NCI-H2081 (cell line): ENCODE measurements around the gene ABR.
"Not testable (repeated sequence)": the region's sequence is repeated elsewhere in the genome, so short reads cannot be mapped to it uniquely, and the experiment has no call there.

Experiments
- DNase-seq, 2 experiments: peaks; one replicate each; lab custom pipeline; 2025; lab: John Stamatoyannopoulos, UW

The ABR gene

GRCh38 chr17:1047879-1048470, 131.8 kb downstream of the ABR start:
- no peak for DNase-seq

DNA sequence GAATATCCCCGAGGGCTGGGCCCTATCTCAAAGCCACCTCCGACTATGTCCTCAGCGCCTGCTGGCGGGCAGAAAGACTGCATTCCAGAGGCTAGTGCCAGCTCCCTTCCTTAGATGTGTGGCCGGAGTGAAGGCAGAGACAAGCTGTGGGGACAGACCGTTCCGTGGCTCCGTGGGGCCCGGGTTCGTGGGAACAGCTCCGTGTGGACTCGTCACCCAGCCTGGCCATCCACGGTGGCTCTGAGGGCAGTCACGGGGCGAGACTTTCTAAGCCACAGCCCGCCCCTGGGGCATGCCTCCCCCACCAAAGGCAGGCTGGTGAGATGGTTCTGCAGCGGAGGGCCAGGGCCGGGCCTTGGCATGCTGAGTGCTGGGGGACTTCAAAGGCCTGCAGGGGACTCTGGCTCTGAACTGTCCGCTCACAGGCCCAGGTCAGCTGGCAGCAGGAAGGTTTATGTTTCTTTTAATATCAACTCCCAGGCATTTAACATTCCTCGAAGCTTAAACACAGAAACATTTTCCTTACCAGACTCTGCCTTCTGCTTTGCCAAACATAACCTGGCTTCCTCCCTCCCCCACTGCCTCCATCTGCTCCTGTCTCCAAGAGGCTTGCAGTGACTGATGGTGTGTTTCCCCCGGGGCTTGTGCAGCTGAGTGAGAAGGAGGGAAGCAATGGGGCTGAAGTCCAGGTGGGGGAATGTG, 132.5 kb downstream of the ABR start:
- DNase-seq, result no peak

DNA sequence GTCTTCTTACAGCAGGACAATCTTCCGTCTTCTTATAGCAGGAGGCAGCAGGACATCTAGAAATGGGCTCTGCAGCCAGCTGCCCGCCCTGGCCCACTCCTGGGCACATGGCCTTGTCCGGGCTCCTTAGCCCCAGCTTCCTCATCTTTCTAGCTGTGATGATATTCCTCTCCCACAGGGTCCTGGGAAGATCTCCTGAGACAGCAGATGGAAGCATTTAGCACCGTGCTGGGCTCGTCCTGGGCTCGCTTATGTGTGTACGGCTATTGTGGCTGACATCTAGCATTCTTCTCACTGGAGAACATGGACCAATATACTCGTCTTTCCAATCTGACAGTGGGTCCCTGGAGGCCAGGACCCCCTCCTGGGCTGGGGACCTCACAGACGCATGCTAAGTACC, 134.3 kb downstream of the ABR start:
- no peak for DNase-seq

GRCh38 chr17:1044387-1045009, 135.3 kb downstream of the ABR start:
- not testable (repeated sequence) for DNase-seq

GRCh38 chr17:1043601-1044251, 136.1 kb downstream of the ABR start:
- DNase-seq, result no peak

DNA sequence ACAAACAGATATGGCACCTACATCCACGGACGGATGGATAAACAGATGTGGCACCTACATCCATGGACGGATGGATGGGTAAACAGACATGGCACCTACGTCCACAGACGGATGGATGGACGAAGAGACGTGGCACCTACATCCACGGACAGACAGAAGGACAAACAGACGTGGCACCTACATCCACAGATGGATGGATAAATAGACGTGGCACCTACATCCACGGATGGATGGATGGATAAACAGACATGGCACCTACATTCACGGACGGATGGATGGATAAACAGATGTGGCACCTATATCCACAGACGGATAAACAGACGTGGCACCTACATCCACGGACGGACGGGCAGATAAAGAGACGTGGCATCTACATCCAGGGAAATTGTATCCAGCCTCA, 137.3 kb downstream of the ABR start:
- DNase-seq, result no peak

GRCh38 chr17:1041746-1042145, 138.0 kb downstream of the ABR start:
- DNase-seq, result no peak

DNA sequence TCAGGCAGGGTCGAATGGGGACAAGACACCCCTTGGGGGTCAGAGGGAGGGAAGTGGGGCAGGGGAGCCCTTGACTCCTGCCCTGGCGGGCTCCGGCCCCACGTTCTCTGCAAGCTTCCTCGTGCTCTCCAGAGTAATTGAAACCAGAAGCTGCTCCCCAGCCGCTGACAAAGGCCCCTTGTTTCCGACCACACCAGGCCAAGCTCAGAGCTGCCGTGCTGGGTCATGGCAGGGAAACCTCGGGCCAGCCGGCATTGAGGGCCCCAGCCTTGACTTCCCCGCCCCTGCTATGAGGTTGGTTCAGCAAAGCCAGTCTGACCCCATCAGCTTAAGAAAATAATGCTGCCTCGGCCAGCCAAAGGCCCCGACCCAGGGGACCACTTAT, 139.6 kb downstream of the ABR start:
- no peak for DNase-seq

DNA sequence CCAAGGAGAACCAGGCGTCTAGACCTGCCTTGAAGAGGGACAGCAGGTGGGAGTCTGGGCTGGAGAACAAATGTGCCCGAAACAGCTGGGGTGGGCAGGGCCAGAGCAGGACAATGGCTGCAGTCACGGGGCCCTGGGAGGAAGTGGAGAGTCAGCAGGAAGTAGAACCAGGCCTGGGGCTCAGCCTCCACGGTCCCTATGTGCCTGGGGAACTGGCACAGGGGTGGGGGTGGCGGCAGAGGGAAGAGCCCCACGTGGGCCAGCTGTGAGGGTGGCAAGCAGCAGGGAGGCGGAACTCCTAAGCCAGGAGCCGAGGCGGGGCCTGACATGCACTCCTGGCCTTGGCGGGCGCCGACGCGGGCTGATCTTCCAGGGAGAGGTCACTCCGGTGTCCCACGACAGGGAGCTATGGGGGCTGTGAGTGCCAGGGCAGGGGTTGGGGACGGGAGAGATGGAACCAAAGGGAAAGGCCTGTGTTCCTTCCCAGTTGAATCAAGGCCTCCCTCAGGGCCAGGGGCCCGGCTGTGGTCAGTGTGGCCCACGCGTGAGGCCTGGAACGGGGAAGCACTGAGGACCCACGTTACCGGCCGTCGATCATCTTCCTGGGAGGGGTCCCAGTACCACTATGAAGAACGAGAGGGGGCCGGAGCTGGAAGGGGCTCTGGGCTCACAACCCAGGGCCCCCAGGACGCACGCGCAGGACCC, 140.1 kb downstream of the ABR start:
- DNase-seq, result no peak

- DNase-seq, result no peak
Measured at GRCh38 chr17:1039123-1039507, 140.7 kb downstream of the ABR start.

DNA sequence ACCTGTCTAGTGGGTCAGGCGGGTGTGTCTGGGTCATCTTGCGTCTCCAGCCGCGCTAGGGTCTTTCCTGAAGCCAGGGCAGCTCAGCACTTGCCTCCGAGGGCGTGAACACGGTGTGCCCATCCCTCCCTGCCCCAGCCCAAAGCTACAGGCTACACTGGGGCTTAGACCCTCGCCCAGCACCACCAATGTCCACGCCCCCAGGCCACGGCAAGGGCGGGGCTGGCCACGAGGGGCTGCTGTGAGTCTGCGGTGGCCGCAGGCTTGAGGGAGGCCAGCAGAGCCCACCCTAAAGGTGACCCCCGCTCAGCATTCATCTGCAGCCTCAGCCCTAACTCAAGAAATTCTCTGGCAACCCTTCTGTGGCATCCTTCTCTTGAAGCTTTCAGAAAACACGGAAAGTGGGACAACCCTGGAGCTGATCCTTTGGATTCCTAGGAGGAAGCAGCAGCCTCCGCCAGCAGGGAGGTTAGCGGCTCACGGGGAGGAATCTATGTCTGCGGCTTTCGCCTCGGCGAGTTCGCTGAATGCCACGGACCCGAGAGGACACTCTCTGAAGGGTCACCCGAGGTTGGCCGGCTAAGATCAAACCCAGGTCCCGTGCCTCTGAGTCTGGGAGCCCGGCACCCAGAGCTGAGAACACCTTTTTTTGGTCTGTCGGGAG, 141.2 kb downstream of the ABR start:
- DNase-seq, result no peak

DNA sequence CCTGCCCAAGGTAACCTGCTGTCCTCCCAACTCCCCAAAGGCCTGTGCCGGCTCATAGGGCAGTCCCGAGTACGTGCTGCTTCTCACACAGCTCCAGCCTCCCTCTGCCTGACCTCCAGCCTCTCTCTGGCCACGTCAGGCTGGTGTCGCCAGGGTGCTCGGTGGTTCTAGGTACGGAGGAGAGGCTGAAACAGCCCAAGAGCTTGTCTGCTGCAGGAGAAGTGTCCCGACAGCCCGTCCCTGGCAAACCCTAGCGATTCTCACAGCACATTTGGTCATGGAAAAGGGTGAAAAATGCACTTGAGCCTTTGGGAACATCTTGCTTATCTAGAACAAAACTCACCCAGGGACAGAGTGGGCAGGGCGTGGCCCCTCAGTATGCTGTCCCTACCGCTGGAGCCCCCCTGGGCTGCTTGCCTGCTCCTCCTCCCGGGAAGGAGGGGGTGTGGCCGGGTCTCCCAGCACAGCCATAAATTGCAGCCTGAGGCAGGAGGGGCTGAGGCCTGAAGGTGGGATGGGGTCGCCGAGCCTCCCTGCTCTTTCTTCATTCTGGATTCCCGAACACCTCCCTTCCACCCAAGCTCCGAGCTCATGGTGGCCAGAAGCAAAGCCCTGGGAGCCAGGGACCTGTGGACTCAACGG, 142.4 kb downstream of the ABR start:
- DNase-seq, result no peak

GRCh38 chr17:1036845-1037237, 142.9 kb downstream of the ABR start:
- no peak for DNase-seq

DNA sequence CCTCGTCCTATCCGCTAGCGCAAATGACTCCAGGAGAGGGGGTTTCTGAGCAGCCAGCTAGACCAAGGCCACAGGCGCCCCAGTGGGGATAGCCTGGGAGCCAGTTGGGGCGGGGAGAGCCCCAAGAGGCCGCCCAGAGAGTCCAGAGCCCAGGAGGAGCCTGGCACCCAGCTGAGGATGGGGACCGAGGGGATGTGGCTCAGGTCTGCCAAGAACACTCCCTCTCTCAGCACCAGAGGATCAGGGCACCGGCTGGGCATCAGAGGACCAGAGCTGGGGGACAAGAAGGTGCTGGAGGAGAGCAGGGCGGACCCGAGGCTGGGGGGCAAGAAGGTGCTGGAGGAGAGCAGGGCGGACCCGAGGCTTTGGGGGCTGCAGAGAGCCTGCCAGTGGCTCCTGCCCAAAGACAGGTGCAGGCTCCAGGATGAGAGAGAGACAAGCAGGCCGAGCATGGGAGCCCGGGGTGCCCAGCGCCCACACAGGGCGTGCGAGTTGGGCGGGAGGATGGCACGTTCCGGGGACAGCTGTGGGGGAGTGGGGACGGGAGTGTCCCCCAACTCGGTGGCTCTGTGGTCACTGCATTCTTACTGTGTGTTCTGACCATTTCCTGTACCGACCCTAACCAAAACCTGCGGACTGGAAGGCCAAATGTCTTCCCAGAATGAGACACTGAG, 143.5 kb downstream of the ABR start:
- DNase-seq, result no peak

- no peak for DNase-seq
Measured at GRCh38 chr17:1035546-1036170, 144.1 kb downstream of the ABR start.

DNA sequence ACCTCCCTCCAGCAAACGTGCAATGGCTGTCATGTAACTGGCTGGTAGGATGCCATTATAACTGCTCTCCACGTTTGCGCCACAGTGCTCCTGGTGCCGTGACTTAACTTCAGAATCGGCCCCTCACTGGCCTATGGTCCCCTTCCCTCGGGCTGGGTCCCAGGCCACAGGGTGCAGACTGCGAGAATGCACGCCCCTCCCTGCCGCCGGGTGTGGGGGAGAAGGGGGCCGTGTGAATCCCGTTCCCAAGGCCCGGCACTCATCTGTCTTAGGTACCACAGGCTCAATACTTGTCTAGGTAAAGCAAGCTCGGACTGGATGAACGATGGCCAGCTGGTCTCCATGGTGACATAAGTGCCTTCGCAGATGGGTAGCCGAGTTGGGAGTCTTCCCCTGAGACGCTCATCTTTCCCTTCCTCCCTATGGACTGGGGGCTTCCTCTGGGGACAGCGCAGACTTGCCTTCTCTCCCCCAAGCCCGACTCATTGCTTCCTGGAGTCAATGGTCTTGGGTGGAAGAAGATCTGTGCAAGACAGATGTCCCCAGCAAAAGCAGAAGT, 145.1 kb downstream of the ABR start:
- DNase-seq, result no peak

DNA sequence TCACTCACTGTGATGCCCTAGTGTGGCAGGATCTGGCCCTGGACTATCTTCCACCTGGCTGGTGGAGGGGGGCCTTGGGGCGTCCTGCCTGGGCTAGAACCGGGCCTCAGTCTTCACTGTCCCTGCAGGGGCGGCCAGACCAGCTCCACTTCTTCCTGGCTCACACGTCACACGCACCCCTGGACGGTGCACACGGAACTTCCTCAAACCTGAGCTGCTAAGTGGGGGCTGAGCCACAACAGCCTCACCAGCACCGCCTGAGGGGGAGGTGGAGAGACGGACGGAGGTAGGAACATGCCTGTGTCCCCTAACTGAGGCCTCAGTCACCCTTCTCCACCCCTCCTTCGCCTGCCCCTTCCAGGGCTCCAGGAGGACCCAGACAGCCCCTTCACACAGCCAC, 146.3 kb downstream of the ABR start:
- no peak for DNase-seq

DNA sequence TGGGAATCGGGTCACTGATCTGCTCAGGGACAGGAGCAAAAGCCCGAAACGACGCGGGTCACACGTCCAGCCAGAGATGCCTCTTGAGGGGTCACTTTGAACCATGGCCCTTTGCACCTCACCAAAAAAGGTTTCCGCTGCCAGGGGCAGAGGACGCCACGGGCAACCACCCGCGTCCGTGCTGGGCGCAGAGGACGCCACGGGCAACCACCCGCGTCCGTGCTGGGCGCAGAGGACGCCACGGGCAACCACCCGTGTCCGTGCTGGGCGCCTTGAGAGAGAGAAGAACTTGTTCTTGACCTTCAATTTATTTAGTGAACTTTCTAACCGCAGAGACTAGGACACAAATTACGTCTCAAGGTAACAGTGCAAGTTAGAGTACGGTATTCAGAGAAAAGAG, 147.4 kb downstream of the ABR start:
- no peak for DNase-seq

GRCh38 chr17:1031711-1032110, 148.1 kb downstream of the ABR start:
- no peak for DNase-seq
